IMR-90 (cell line): Measurements from ENCODE around the gene TBC1D12. TPM values are rescaled to one million over a fixed set of nuclear protein-coding genes. Genes with fewer than 3 reads are reported as not detected.

Experiments
- ATAC-seq: fragments of 200-7000 bp; cut with Tn5 transposase; 2 replicates; pipeline ENCODE4 v1.9.1; 2020; ENCODE audit warnings: low read depth, mild to moderate bottlenecking, moderate library complexity
- BruUV-seq: library from RNA; stranded (reverse); fragments of 400-500 nt; replicated peaks from 2 replicates; lab custom pipeline; 2021; lab: Mats Ljungman, UMichigan
- CTCF ChIA-PET: fragments of 300-600 bp; formaldehyde crosslinking; extraction: SDS; loops from one replicate; lab custom pipeline; 2021; ENCODE audit warnings: antibody characterized with exemption; lab: Yijun Ruan, JAX
- POLR2A ChIA-PET: fragments of 300-600 bp; sonication (Branson Sonifier 250); formaldehyde crosslinking; loops from one replicate; lab custom pipeline; 2022; ENCODE audit warnings: antibody characterized with exemption; ENCODE audit not compliant: unreplicated experiment; lab: Charles Lee
- DNase-seq: peaks from one replicate; pipeline ENCODE4 v3.0.0; 2013
- H2AFZ ChIP-seq: replicated peaks from 2 replicates; pipeline ENCODE3; 2013; ENCODE audit warnings: low read length, mild to moderate bottlenecking; ENCODE audit not compliant: poor library complexity
- H2AK5ac ChIP-seq: 2 replicates; pipeline ENCODE4 v1.6.1; 2013; ENCODE audit warnings: low read depth, low read length, inconsistent platforms
- H2AK9ac ChIP-seq: replicated peaks from 2 replicates; pipeline ENCODE3; 2013; ENCODE audit warnings: mild to moderate bottlenecking, low read depth, low read length, moderate library complexity; ENCODE audit not compliant: poor library complexity
- H2BK120ac ChIP-seq: 2 replicates; pipeline ENCODE4 v1.6.1; 2013; ENCODE audit warnings: low read depth, low read length, inconsistent platforms
- H2BK15ac ChIP-seq: 3 replicates; pipeline ENCODE4 v1.6.1; 2013; ENCODE audit warnings: low read depth, low read length, inconsistent platforms
- H2BK20ac ChIP-seq: 2 replicates; pipeline ENCODE4 v1.6.1; 2013; ENCODE audit warnings: low read depth, mild to moderate bottlenecking, inconsistent platforms, low read length, moderate library complexity
- H2BK5ac ChIP-seq: 2 replicates; pipeline ENCODE4 v1.6.1; 2013; ENCODE audit warnings: mild to moderate bottlenecking, low read depth, low read length, inconsistent platforms; ENCODE audit not compliant: poor library complexity, severe bottlenecking
- H3K14ac ChIP-seq: replicated peaks from 2 replicates; pipeline ENCODE4 v1.6.1; 2013; ENCODE audit warnings: low read depth, low read length, inconsistent platforms
- H3K18ac ChIP-seq: 2 replicates; pipeline ENCODE4 v1.6.1; 2013; ENCODE audit warnings: low read depth, low read length, control low read depth
- H3K23ac ChIP-seq: 2 replicates; pipeline ENCODE4 v1.6.1; 2013; ENCODE audit warnings: low read depth, low read length, inconsistent platforms
- H3K27ac ChIP-seq: 2 replicates; pipeline ENCODE4 v1.5.1; 2013; ENCODE audit warnings: mild to moderate bottlenecking, control low read depth, low read length; ENCODE audit not compliant: insufficient read depth
- H3K27me3 ChIP-seq: 2 replicates; pipeline ENCODE4 v1.6.1; 2013; ENCODE audit warnings: low read length; ENCODE audit not compliant: control insufficient read depth, insufficient read depth
- H3K36me3 ChIP-seq: 2 replicates; pipeline ENCODE4 v1.6.1; 2013; ENCODE audit warnings: low read length, mixed read lengths; ENCODE audit not compliant: control insufficient read depth, insufficient read depth
- H3K4ac ChIP-seq: 2 replicates; pipeline ENCODE4 v1.6.1; 2013; ENCODE audit warnings: low read depth, low read length, inconsistent platforms
- H3K4me1 ChIP-seq: 2 replicates; pipeline ENCODE4 v1.6.1; 2013; ENCODE audit warnings: low read length, mixed read lengths; ENCODE audit not compliant: control insufficient read depth, insufficient read depth
- H3K4me2 ChIP-seq: 2 replicates; pipeline ENCODE4 v1.6.1; 2013; ENCODE audit warnings: low read depth, mild to moderate bottlenecking, control low read depth, low read length, moderate library complexity
- H3K4me3 ChIP-seq: 2 replicates; pipeline ENCODE4 v1.5.1; 2013; ENCODE audit warnings: low read depth, mild to moderate bottlenecking, control low read depth, low read length, moderate library complexity; ENCODE audit not compliant: insufficient read depth
- H3K56ac ChIP-seq: 2 replicates; pipeline ENCODE4 v1.6.1; 2013; ENCODE audit warnings: low read length, inconsistent platforms; ENCODE audit not compliant: insufficient read depth; ENCODE audit errors: extremely low read depth
- H3K79me1 ChIP-seq, 2 experiments: 2 replicates each; pipeline ENCODE4 v1.6.1; 2013; ENCODE audit warnings: low read length in 2 of 2, inconsistent platforms in 1 of 2, low read depth in 1 of 2
- H3K9ac ChIP-seq: 2 replicates; pipeline ENCODE4 v1.6.1; 2013; ENCODE audit warnings: low read depth, low read length, control low read depth
- H3K9me1 ChIP-seq: 2 replicates; pipeline ENCODE4 v1.6.1; 2013; ENCODE audit warnings: low read length, inconsistent platforms; ENCODE audit not compliant: insufficient read depth
- H3K9me3 ChIP-seq: 2 replicates; pipeline ENCODE4 v1.6.1; 2013; ENCODE audit warnings: low read length; ENCODE audit not compliant: control insufficient read depth, insufficient read depth
- H4K20me1 ChIP-seq: 2 replicates; pipeline ENCODE4 v1.6.1; 2013; ENCODE audit warnings: low read length, inconsistent platforms; ENCODE audit not compliant: insufficient read depth
- H4K5ac ChIP-seq: 2 replicates; pipeline ENCODE4 v1.6.1; 2013; ENCODE audit warnings: mild to moderate bottlenecking, low read depth, low read length, control low read depth
- H4K8ac ChIP-seq, 2 experiments: 2 replicates each; pipeline ENCODE4 v1.6.1; 2013; ENCODE audit warnings: low read depth in 2 of 2, low read length in 2 of 2, control low read depth in 1 of 2, inconsistent platforms in 1 of 2
- H4K91ac ChIP-seq: 2 replicates; pipeline ENCODE4 v1.6.1; 2013; ENCODE audit warnings: low read depth, low read length, inconsistent platforms; ENCODE audit not compliant: insufficient read depth
- CHD1 ChIP-seq: IDR thresholded peaks from 2 replicates; pipeline ENCODE4 v1.6.1; 2012; ENCODE audit warnings: low read depth, low read length, improper control_type of control experiment
- MXI1 ChIP-seq: IDR thresholded peaks from 2 replicates; pipeline ENCODE4 v1.6.1; 2012; ENCODE audit warnings: low read depth, mild to moderate bottlenecking, low read length, moderate library complexity, borderline replicate concordance
- WGBS, 2 experiments: methylation state at CpG; one replicate each; pipeline versions ENCODE4 v1.1.5 to v1.1.7; 2013; ENCODE audit warnings: missing lambda C conversion rate in 2 of 2; ENCODE audit not compliant: insufficient read length in 1 of 2; ENCODE audit errors: extremely low coverage in 2 of 2; 5-methylcytosine and 5-hydroxymethylcytosine counted together
- dilution Hi-C: fragments of 300-500 bp; cut with HindIII; formaldehyde crosslinking; loops from one replicate; pipeline ENCODE4 v1.14.3; 2018; ENCODE audit warnings: low sequenced_read_pairs; ENCODE audit not compliant: unreplicated experiment
- in situ Hi-C: fragments of 300-500 bp; cut with MboI; formaldehyde crosslinking; loops from 3 replicates; pipeline ENCODE4 v1.14.3; 2019; ENCODE audit warnings: low sequenced_read_pairs, inconsistent platforms, mixed read lengths
- intact Hi-C: fragments of 100-400 bp; cut with micrococcal nuclease; formaldehyde crosslinking; loops from 2 replicates; pipeline ENCODE4 v1.10.0; 2022
- polyA plus RNA-seq, 3 experiments: library from polyadenylated mRNA; depleted of rRNA; stranded (reverse); fragments of >200 nt; gene quantifications; 2 replicates each; pipeline ENCODE4 v1.2.3, GENCODE V29; 2012; ENCODE audit warnings: low replicate concordance in 1 of 3
- total RNA-seq: library from RNA; depleted of rRNA; stranded (reverse); fragments of >200 nt; gene quantifications from 2 replicates; pipeline ENCODE4 v1.2.3, GENCODE V29; 2012

The TBC1D12 gene
- total and polyA plus RNA-seq, 2 of the 4 experiments (the other 2 are of a cell fraction) = 1.9 to 5.4 TPM

DNA sequence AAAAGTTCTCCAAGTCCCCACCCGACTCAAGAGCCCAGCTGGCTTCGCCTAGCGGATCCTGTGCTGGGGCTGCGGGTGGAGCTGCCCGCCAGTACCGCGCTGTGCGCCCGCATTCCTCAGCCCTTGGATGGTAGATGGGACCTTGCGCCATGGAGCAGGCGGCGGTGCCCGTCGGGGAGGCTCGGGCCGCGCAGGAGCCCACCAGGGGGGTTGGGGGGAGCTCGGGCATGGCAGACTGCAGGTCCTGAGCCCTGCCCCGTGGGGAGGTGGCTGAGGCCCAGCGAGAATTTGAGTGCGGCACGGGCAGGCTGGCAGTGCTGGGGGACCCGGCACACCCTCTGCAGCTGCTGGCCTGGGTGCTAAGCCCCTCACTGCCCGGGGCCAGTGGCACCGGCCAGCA lies 57.0 kb downstream of the TBC1D12 start:
- no peak for TF ChIP-seq MXI1
- TF ChIP-seq CHD1 = no peak
- H2AK5ac ChIP-seq = no peak overlapping the region

More for the DNA sequence above, 57.0 kb downstream of the TBC1D12 start:
- H4K8ac ChIP-seq = no peak overlapping the region
- no peak overlapping the region for H2AK9ac ChIP-seq
- no peak overlapping the region for H3K56ac ChIP-seq
- no peak overlapping the region for H3K23ac ChIP-seq
- H3K9me1 ChIP-seq = no peaks in the 10 kb centered on the region
- H3K4me2 ChIP-seq = no peak overlapping the region
- no peak overlapping the region for H2BK5ac ChIP-seq
- in situ Hi-C loops (no loop called here), dilution Hi-C loops (no loop called here), intact Hi-C loops (no loop called here)
- H3K27ac ChIP-seq = no peak overlapping the region
- no peaks in the 10 kb centered on the region for H3K27me3 ChIP-seq
- H2BK15ac ChIP-seq = no peak overlapping the region
- no peak overlapping the region for H3K4me3 ChIP-seq
- no peak overlapping the region for H3K14ac ChIP-seq
- H2BK20ac ChIP-seq = no peak overlapping the region
- ChIA-PET CTCF (no interaction called here), POLR2A (no interaction called here)
- no peak overlapping the region for H4K91ac ChIP-seq
- ATAC-seq (no peak), DNase-seq (no peak)
- BruUV-seq = no TSS peak
- H3K9me3 ChIP-seq = peaks cover 9% of the 10 kb centered on the region
- no peak overlapping the region for H2BK120ac ChIP-seq
- H2AFZ ChIP-seq = no peak overlapping the region
- peaks cover 2 to 7% of the 10 kb centered on the region in 2 experiments; a peak in 2 of 4 replicates for H3K79me1 ChIP-seq
- H4K20me1 ChIP-seq = no peaks in the 10 kb centered on the region
- no peak overlapping the region for H3K9ac ChIP-seq
- H3K4me1 ChIP-seq = no peaks in the 10 kb centered on the region
- H3K36me3 ChIP-seq = peaks cover 3% of the 10 kb centered on the region
- no peak overlapping the region for H4K5ac ChIP-seq
- no peak overlapping the region for H3K18ac ChIP-seq
- no peak overlapping the region for H3K4ac ChIP-seq
- 100% methylated on average over 1 of the region's 25 CpGs; no CpG with 5 or more reads in 1 of the 2 experiments for WGBS, 2 experiments
